GM12873 (cell line): Measurements from ENCODE around the gene PFDN4.
A peak's percentile ranks its signal among the peaks of the same experiment; 100 is the strongest.

Experiments used
- TF ChIP-seq, protein P1 (sequence below): IDR thresholded peaks from 2 replicates; pipeline ENCODE4 v1.5.1; 2012; ENCODE audit warnings: low read depth, mild to moderate bottlenecking, moderate library complexity, low read length, control low read depth; ENCODE audit not compliant: insufficient read depth; ENCODE audit errors: missing control alignments

Gene PFDN4

DNA sequence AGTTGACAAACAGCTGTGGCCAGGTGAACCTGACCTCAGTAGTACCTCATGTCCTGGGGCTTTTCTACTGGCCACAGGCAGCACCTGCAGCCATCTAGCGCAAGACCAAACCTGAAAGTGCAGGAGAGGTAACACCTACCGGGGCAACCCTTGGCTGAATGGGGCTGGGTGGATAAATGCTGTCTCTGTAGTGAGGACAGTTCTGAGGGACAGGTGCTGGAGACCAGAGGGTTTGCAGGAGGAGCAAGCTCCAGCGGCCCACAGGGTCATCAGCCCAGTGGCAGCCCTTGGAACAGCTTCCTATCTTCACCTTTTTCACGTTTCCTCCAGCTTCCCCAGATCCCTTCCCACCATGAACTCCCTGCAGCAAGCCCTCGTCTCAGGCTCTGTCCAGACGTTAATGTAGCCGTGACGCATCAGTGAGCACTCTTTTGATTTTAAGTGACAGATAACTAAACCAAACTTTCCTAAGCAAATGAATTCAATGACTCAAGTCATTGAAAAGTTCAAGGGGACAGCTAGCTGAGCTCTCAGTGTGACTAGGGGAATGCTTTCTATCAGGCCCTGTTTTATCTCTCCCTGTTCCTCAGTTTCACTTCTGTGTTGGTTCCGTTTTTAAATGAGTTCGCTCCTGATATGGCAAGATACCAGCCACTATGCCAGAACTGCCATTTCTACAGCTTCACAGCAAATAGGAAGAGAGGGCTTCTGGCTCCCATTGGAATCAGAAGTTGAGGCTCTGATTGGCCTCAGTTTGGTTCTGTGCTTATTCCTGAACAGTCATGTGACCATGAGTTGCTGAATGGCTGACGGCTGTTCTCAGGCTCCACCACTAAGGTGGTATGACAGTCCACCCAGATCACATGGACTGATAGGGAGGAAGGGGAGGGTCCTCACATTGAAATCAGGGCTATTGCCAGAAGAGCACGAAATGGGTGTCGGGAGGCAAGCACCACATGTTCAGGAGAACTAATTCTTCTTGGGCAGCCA lies 12.1 kb upstream of the PFDN4 start:
- TF ChIP-seq, protein P1, sequence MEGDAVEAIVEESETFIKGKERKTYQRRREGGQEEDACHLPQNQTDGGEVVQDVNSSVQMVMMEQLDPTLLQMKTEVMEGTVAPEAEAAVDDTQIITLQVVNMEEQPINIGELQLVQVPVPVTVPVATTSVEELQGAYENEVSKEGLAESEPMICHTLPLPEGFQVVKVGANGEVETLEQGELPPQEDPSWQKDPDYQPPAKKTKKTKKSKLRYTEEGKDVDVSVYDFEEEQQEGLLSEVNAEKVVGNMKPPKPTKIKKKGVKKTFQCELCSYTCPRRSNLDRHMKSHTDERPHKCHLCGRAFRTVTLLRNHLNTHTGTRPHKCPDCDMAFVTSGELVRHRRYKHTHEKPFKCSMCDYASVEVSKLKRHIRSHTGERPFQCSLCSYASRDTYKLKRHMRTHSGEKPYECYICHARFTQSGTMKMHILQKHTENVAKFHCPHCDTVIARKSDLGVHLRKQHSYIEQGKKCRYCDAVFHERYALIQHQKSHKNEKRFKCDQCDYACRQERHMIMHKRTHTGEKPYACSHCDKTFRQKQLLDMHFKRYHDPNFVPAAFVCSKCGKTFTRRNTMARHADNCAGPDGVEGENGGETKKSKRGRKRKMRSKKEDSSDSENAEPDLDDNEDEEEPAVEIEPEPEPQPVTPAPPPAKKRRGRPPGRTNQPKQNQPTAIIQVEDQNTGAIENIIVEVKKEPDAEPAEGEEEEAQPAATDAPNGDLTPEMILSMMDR = peak; percentile 24

DNA sequence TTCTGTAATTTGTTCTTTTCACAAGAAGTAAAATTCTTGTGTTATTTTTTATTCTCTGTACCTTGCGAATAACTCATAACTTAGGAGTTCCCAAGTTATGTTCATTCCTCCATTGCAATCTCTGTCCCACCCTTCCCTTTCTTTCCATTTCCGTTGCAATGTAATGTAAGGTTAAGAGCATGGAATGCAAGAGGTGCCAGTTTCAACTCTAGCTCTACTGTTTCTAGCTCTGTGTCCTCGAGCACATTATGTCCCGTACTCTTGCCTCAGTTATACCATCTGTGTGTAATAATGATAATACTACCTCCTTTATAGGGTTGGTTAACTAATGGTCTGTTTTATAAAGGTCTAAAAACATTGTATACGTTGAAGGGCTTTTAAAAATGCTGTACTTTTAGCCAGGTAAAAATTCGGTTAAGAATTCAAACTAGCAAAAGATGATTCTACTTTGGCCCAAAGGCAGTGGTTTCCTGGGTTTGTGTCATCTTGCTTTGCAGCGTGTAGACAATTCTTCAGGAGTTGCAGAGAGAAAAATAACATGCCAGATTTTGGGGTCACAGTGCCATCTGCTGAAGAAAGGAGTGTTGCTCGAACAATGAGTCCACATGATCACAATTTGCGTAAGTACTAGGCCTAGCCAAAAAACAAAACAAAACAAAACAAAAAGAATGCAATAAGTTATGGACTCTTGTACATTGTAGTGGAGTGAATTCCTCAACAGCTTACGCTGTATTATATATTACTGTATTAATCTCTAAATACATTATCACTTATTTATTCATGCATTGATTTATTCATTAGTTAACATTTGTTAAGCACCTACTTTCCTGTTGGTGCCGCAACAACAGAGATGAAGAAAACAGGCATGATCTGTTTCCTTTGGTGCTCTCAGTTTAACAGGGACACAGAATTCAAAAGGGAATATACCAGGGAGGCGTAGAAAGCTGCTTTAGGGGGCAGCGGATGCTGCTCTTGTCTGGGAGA lies 10.0 kb upstream of the PFDN4 start:
- TF ChIP-seq, protein P1 = peak; percentile 28

DNA sequence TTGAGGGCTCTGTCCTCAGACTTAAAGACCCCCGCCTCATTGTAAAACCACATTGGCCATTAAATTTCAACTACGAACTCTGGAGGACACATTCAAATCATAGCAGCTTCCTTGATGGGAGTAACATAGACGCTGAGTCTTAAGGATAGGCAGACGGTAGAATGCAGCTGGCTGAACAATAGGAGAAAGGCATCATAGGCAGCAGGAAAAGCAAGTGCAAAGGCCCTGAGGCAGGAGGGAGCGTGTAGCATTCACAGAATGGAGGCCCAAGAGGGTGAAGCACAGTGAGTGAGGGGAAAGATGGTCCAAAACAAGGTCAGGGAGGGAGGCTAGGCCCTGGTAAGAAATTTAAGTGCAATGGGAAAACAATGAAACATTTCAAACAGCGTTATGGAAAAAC lies 8.6 kb upstream of the PFDN4 start:
- TF ChIP-seq, protein P1 = no peak

DNA sequence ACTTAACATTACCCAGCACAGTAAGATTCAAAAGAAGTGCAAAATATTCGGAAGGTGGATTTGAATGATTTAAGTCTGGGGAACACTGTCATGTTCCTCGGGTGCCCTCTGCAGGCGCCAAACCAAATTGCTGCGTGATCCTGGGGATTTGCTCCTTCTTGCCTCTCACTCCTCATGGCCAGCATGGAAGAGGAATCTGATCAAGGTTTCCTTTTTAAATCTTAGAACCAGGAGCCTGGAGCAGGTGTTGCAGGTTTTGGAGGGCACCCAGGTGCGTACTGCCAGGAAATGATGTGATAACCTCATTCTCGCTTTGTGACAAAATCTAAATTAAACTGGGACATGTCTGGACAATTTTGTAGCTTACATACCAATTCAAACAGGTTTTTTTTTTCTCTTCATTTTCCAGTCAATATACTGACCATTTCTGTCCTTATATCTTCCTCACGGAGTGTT lies 8.1 kb upstream of the PFDN4 start:
- TF ChIP-seq, protein P1 = peak; percentile 93

DNA sequence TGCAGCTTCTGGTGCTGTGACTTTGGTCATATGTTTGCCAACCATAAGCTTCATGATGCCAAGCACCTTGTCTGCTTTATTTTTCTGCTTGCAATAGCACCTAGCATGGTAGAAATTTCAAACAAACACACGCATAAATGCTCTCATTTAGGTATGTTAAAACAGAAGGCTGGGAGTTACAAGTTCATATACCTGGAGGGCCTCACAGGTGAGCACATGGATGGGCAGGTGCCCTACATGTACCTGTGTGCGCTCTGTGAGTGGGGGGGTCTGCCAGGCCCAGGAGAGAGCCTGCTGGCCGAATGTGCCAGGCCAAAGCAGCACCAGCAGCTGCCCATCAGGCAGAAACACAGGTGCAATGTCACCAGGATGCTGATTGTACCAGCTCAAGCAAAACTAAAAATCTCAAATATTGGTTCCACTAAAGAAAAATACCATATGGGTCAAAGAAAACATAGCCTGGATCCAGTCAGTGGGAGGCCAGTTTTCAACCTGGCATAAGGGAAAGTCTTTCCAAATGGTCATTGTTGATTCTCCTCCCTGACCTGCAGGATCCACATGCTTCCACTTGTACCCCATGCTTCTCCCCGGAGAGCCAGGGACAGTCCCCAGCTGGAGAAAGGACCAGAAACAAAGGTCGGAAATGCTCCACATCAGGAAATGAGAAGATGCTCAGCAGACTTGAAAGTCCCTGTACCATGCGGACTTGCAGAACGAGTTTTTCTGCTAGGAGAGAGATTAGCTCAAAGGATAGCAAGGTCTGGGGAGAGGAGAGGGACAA lies 7.2 kb upstream of the PFDN4 start:
- TF ChIP-seq, protein P1 = no peak

DNA sequence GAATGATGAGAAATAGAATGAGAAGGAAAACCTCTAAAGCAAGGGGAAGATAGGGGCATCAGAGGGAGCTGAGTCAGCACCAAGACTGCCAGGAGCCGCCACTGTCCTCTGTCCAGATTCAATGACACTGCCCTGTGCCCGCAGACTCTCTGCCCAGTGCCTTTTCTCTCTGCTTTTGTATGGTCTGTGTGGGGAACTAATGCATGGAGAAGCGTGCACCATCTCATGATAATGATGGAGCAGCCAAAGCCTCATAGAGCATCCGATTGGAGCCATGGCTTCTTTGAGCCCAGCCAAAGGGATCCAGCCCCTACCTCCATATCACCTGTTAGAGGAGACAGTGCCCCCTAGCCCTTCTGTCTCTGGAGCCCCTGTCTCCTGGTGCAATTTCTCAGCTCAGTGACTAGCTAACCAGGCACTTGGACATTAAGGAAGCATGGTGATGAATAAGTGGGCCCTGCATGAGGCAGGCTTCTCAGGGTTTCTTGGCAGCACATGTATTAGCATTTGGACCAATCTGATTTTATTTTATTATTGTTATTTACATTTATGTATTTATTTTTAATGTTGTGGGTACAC lies 6.5 kb upstream of the PFDN4 start:
- TF ChIP-seq, protein P1 = no peak
